K562 (cell line): Measurements from ENCODE around the gene TJP2. TPM values are rescaled to one million over a fixed set of nuclear protein-coding genes. Genes with fewer than 3 reads are reported as not detected.

Experiments used
- ARID3A ChIP-seq: IDR thresholded peaks from 2 replicates; pipeline ENCODE4 v1.6.1; 2012; ENCODE audit warnings: low read depth, low read length, improper control_type of control experiment, borderline replicate concordance
- CHCHD3 ChIP-seq: fragments of 250-450 bp; sonication (Bioruptor Pico); IDR thresholded peaks from 2 replicates; pipeline ENCODE4 v2.1.2; 2022; ENCODE audit warnings: mild to moderate bottlenecking
- CHD2 ChIP-seq: IDR thresholded peaks from 2 replicates; pipeline ENCODE4 v1.6.1; 2011; ENCODE audit warnings: low read depth, low read length
- FOXO4 ChIP-seq: fragments of 450-650 bp; formaldehyde crosslinking; IDR thresholded peaks from 2 replicates; pipeline ENCODE4 v1.4.0; 2020; ENCODE audit warnings: mild to moderate bottlenecking, moderate library complexity
- HDAC1 ChIP-seq, 2 experiments: fragments of 450-650 bp; IDR thresholded peaks; 2 replicates each; pipeline ENCODE4 v1.6.1; 2016 to 2017; ENCODE audit warnings: inconsistent platforms in 1 of 2, mild to moderate bottlenecking in 1 of 2, moderate library complexity in 1 of 2
- MAZ ChIP-seq, 2 experiments: fragments of 450-650 bp in 1 of 2; sonication (generic) in 1 of 2; formaldehyde crosslinking; IDR thresholded peaks in 1 of 2; conservative IDR thresholded peaks in 1 of 2; 2 replicates each; pipeline versions ENCODE4 v1.4.0 to v1.5.0; 2020; ENCODE audit warnings: mild to moderate bottlenecking in 1 of 2, missing genetic modification reagents in 1 of 2
- REST ChIP-seq, 2 experiments: fragments of 450-650 bp; formaldehyde crosslinking in 1 of 2; IDR thresholded peaks; 2 replicates each; pipeline versions ENCODE4 v1.4.0 to v1.6.1; 2014 to 2020; ENCODE audit warnings: mild to moderate bottlenecking in 2 of 2, borderline replicate concordance in 1 of 2, low read depth in 1 of 2
- SMAD2 ChIP-seq: fragments of 150-350 bp; IDR thresholded peaks from 2 replicates; pipeline ENCODE4 v1.6.1; 2014; ENCODE audit warnings: low read depth, mild to moderate bottlenecking, low read length
- SMAD4 ChIP-seq: fragments of 250-450 bp; sonication (Bioruptor Pico); conservative IDR thresholded peaks from 2 replicates; pipeline ENCODE4 v1.8.0; 2021; ENCODE audit warnings: inconsistent platforms, mild to moderate bottlenecking, moderate library complexity
- UBTF ChIP-seq, 2 experiments: IDR thresholded peaks; 2 replicates each; pipeline ENCODE4 v1.6.1; 2012; ENCODE audit warnings: improper control_type of control experiment in 2 of 2, low read depth in 2 of 2, low read length in 2 of 2, borderline replicate concordance in 1 of 2
- ZKSCAN8 ChIP-seq: fragments of 200-800 bp; sonication (Bioruptor generic); IDR thresholded peaks from 2 replicates; pipeline ENCODE4 v1.6.1; 2016; ENCODE audit warnings: missing genetic modification characterization, missing compliant biosample characterization
- ZNF408 ChIP-seq: fragments of 250-450 bp; sonication (Bioruptor Pico); IDR thresholded peaks from 2 replicates; pipeline ENCODE4 v1.4.0; 2020; ENCODE audit warnings: low read depth, mild to moderate bottlenecking, moderate library complexity
- polyA plus RNA-seq, 8 experiments: library from polyadenylated mRNA; depleted of rRNA in 4 of 8; stranded (reverse) in 5 of 8; unstranded in 3 of 8; fragments of >200 nt; fragmentation: Nextera tagmentation in 2 of 8; fragmentation: Illumina TruSeq in 1 of 8; extraction: Ambion mirVana in 2 of 8; extraction: Trizol in 1 of 8; gene quantifications; 2 replicates each; pipeline versions ENCODE4 v1.2.1 to v1.2.3, GENCODE V29; 2011 to 2014; ENCODE audit warnings: inconsistent platforms in 1 of 8, missing spikeins in 1 of 8
- total RNA-seq, 7 experiments: library from RNA; depleted of rRNA in 6 of 7; stranded (reverse); fragments of >200 nt in 6 of 7; fragmentation: Illumina TruSeq in 2 of 7; extraction: Trizol in 2 of 7; gene quantifications; 2 replicates each; pipeline versions ENCODE4 v1.2.1 to v1.2.3, GENCODE V29; 2011 to 2021; ENCODE audit warnings: low replicate concordance in 1 of 7

TJP2 gene
- total and polyA plus RNA-seq, 9 of the 15 experiments (the other 6 are each of a cell fraction or from before 2014, with no cell fraction given), result 4.0 to 24.1 (median 16.8) TPM

- TF ChIP-seq ARID3A (no peak), SMAD2 (no peak), MAZ (CRISPR knock-in tag; conservative IDR thresholded peaks at IDR 0.05 in 1 of 2, IDR thresholded peaks at IDR 0.05 in 1 of 2) (no peak), HDAC1 (IDR thresholded peaks at IDR 0.05) (no peak), FOXO4 (no peak), SMAD4 (CRISPR knock-in tag) (no peak), ZNF408 (CRISPR knock-in tag) (no peak), UBTF (IDR thresholded peaks at IDR 0.05; ENCODE audit: borderline replicate concordance in 1 of 2, low read depth in 2 of 2, low read length in 2 of 2) (no peak), REST (IDR thresholded peaks at IDR 0.05; ENCODE audit: borderline replicate concordance) (peak; percentile 33; the same call in 1 of the 2 replicates), REST (CRISPR knock-in tag; IDR thresholded peaks at IDR 0.05; ENCODE audit: low read depth) (no peak), CHD2 (no peak), CHCHD3 (no peak), ZKSCAN8 (CRISPR knock-in tag) (no peak)
Observed at GRCh38 chr9:69157751-69158466, 16.2 kb upstream of the TJP2 start (continued).
